ENCODE results near the gene SLAMF1. TPM values are rescaled to one million over a fixed set of nuclear protein-coding genes. Genes with fewer than 3 reads are reported as not detected.

SLAMF1 gene
- total and polyA plus RNA-seq, 4 donors: 0.09 to 1.1 (median 0.17) TPM

GRCh38 chr1:160662910-160663309, 16.1 kb upstream of the SLAMF1 start:
- H3K36me3 ChIP-seq (ENCODE audit: control insufficient read depth in 4 of 4, insufficient read depth in 3 of 4, low read depth in 1 of 4, low read length in 3 of 4): no peaks in the 10 kb centered on the region
- DNase-seq (ENCODE audit: low spot score): no peak
- 85% methylated on average over 4 of the region's 4 CpGs for WGBS

GRCh38 chr1:160659566-160659965, 12.7 kb upstream of the SLAMF1 start:
- no peaks in the 10 kb centered on the region for H3K9me3 ChIP-seq (ENCODE audit: control insufficient read depth in 4 of 4, low read length in 3 of 4)
- H3K36me3 ChIP-seq (ENCODE audit: control insufficient read depth in 4 of 4, insufficient read depth in 3 of 4, low read depth in 1 of 4, low read length in 3 of 4): no peaks in the 10 kb centered on the region
- no peak for TF ChIP-seq FOXA1 (IDR thresholded peaks at IDR 0.05)
- TF ChIP-seq YY1 (IDR thresholded peaks at IDR 0.05): no peak
- no peak for TF ChIP-seq RAD21 (IDR thresholded peaks at IDR 0.05)
- TF ChIP-seq REST (IDR thresholded peaks at IDR 0.05): no peak
- no peak overlapping the region for H3K27ac ChIP-seq (ENCODE audit: low read depth in 1 of 2, low read length in 2 of 2)
- H3K9ac ChIP-seq (ENCODE audit: low read depth in 1 of 2, low read length in 2 of 2): no peak overlapping the region
- H3K4me1 ChIP-seq (ENCODE audit: control insufficient read depth in 4 of 4, insufficient read depth in 4 of 4, low read length in 3 of 4): no peaks in the 10 kb centered on the region
- no peak overlapping the region for H3K4me3 ChIP-seq (ENCODE audit: low read depth in 1 of 3, low read length in 3 of 3)
- no peak for DNase-seq (ENCODE audit: low spot score)
- WGBS: 94% methylated on average over 4 of the region's 4 CpGs
- no peaks in the 10 kb centered on the region for H3K27me3 ChIP-seq (ENCODE audit: control insufficient read depth in 4 of 4, insufficient read depth in 4 of 4, low read length in 3 of 4)

More at GRCh38 chr1:160662910-160663309, 16.1 kb upstream of the SLAMF1 start:
- no peaks in the 10 kb centered on the region for H3K27me3 ChIP-seq (ENCODE audit: control insufficient read depth in 4 of 4, insufficient read depth in 4 of 4, low read length in 3 of 4)
- no peak overlapping the region for H3K9ac ChIP-seq (ENCODE audit: low read depth in 1 of 2, low read length in 2 of 2)
- H3K4me3 ChIP-seq (ENCODE audit: low read depth in 1 of 3, low read length in 3 of 3): no peak overlapping the region
- TF ChIP-seq EGR1 (IDR thresholded peaks at IDR 0.05; ENCODE audit: low read depth in 2 of 2): no peak
- no peak for TF ChIP-seq HNF4G (IDR thresholded peaks at IDR 0.05)
- no peak for TF ChIP-seq FOXA2 (IDR thresholded peaks at IDR 0.05)
- TF ChIP-seq TAF1 (conservative IDR thresholded peaks at IDR 0.05): no peak
- TF ChIP-seq ATF3 (IDR thresholded peaks at IDR 0.05): no peak
- TF ChIP-seq RXRA (IDR thresholded peaks at IDR 0.05): no peak
- TF ChIP-seq MAX (IDR thresholded peaks at IDR 0.05): no peak
- TF ChIP-seq GABPA (IDR thresholded peaks at IDR 0.05 in 1 of 2, conservative IDR thresholded peaks at IDR 0.05 in 1 of 2): no peak
- no peak for TF ChIP-seq JUND (IDR thresholded peaks at IDR 0.05)
- no peak for TF ChIP-seq SP1 (IDR thresholded peaks at IDR 0.05)
- TF ChIP-seq YY1 (IDR thresholded peaks at IDR 0.05): no peak
- no peak for TF ChIP-seq FOXA1 (IDR thresholded peaks at IDR 0.05)
- no peak for TF ChIP-seq NR2F2 (IDR thresholded peaks at IDR 0.05)
- TF ChIP-seq CTCF (IDR thresholded peaks at IDR 0.05; ENCODE audit: low read depth, low read length, missing input control): no peak
- no peak for TF ChIP-seq HNF4A (conservative IDR thresholded peaks at IDR 0.05)
- H3K27ac ChIP-seq (ENCODE audit: low read depth in 1 of 2, low read length in 2 of 2): no peak overlapping the region
- no peaks in the 10 kb centered on the region for H3K9me3 ChIP-seq (ENCODE audit: control insufficient read depth in 4 of 4, low read length in 3 of 4)
- H3K4me1 ChIP-seq (ENCODE audit: control insufficient read depth in 4 of 4, insufficient read depth in 4 of 4, low read length in 3 of 4): no peaks in the 10 kb centered on the region
